Tibial nerve (tissue), 3 donors: Measurements from ENCODE around the gene ITGAE.
"Not testable (repeated sequence)": the region's sequence is repeated elsewhere in the genome, so short reads cannot be mapped to it uniquely, and the experiment has no call there.

Source experiments
- POLR2A ChIP-seq, 2 donors: fragments of 450-650 bp; IDR thresholded peaks; one replicate each; pipeline ENCODE4 v1.6.1; 2017; ENCODE audit warnings: antibody characterized with exemption in 2 of 2, mild to moderate bottlenecking in 2 of 2, moderate library complexity in 2 of 2
- TF ChIP-seq, protein P1 (sequence below), 5 experiments: fragments of 200-600 bp in 3 of 5; fragments of 450-650 bp in 2 of 5; sonication (generic) in 3 of 5; IDR thresholded peaks; one replicate each; pipeline ENCODE4 v1.5.1; 2016 to 2019; ENCODE audit warnings: antibody characterized with exemption in 5 of 5, mild to moderate bottlenecking in 3 of 5, moderate library complexity in 2 of 5

DNA sequence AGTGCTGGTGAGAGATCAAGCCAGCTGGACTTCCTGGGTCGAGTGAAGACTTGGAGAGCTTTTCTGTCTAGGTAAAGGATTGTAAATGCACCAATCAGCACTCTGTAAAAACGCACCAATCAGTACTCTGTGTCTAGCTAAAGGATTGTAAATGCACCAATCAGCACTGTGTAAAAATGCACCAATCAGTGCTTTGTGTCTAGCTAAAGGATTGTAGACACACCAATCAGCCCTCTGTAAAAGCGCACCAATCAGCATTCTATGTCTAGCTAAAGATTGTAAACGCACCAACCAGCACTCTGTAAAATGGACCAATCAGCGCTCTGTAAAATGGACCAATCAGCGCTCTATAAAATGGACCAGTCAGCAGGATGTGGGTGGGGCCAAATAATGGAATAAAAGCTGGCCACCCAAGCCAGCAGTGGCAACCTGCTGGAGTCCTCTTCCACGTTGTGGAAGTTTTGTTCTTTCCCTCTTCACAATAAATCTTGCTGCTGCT is 98.9 kb downstream of the ITGAE start:
- TF ChIP-seq, protein P1, sequence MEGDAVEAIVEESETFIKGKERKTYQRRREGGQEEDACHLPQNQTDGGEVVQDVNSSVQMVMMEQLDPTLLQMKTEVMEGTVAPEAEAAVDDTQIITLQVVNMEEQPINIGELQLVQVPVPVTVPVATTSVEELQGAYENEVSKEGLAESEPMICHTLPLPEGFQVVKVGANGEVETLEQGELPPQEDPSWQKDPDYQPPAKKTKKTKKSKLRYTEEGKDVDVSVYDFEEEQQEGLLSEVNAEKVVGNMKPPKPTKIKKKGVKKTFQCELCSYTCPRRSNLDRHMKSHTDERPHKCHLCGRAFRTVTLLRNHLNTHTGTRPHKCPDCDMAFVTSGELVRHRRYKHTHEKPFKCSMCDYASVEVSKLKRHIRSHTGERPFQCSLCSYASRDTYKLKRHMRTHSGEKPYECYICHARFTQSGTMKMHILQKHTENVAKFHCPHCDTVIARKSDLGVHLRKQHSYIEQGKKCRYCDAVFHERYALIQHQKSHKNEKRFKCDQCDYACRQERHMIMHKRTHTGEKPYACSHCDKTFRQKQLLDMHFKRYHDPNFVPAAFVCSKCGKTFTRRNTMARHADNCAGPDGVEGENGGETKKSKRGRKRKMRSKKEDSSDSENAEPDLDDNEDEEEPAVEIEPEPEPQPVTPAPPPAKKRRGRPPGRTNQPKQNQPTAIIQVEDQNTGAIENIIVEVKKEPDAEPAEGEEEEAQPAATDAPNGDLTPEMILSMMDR (IDR thresholded peaks at IDR 0.05), result not testable (repeated sequence)
- not testable (repeated sequence) for TF ChIP-seq POLR2A (IDR thresholded peaks at IDR 0.05)
